Thoracic aorta (tissue), 2 donors: ENCODE data around the gene TENT5A. TPM values are rescaled to one million over a fixed set of nuclear protein-coding genes. Genes with fewer than 3 reads are reported as not detected.

Experiments used
- ATAC-seq: fragments of 150-250 bp; one replicate; pipeline ENCODE4 v1.8.0; 2017; ENCODE audit warnings: low read depth; ENCODE audit not compliant: insufficient number of reproducible peaks, low FRiP score
- DNase-seq: peaks from one replicate; pipeline ENCODE4 v3.0.0-alpha.2; 2020; ENCODE audit warnings: low spot score
- H3K27ac ChIP-seq, 2 donors: fragments of 200-600 bp; sonication (generic); 1 replicate in 1 of 2; 2 replicates in 1 of 2; pipeline ENCODE4 v1.5.1; 2016; ENCODE audit warnings: mild to moderate bottlenecking in 2 of 2, moderate library complexity in 2 of 2
- H3K27me3 ChIP-seq: fragments of 200-600 bp; sonication (generic); replicated peaks from 2 replicates; pipeline ENCODE4 v1.6.0; 2016; ENCODE audit warnings: mild to moderate bottlenecking; ENCODE audit not compliant: insufficient read depth
- H3K36me3 ChIP-seq: fragments of 200-600 bp; sonication (generic); one replicate; pipeline ENCODE4 v1.5.1; 2016
- H3K4me1 ChIP-seq, 2 donors: fragments of 200-600 bp; sonication (generic); 1 replicate in 1 of 2; 2 replicates in 1 of 2; pipeline versions ENCODE4 v1.5.1 to v1.6.0; 2016; ENCODE audit warnings: low read depth in 2 of 2, mild to moderate bottlenecking in 1 of 2; ENCODE audit not compliant: control insufficient read depth in 1 of 2
- H3K4me3 ChIP-seq: fragments of 200-600 bp; sonication (generic); 2 replicates; pipeline ENCODE4 v1.5.1; 2016; ENCODE audit warnings: mild to moderate bottlenecking
- H3K9me3 ChIP-seq: fragments of 200-600 bp; sonication (generic); 2 replicates; pipeline ENCODE4 v1.5.1; 2016
- CTCF ChIP-seq: fragments of 200-600 bp; sonication (generic); IDR thresholded peaks from one replicate; pipeline ENCODE4 v1.5.1; 2019; ENCODE audit warnings: antibody characterized with exemption
- total RNA-seq, 2 donors: library from RNA; depleted of rRNA; stranded (reverse); fragments of >200 nt; gene quantifications; one replicate each; pipeline versions ENCODE4 v1.1.0 to v1.2.3, GENCODE V29; 2016

Gene TENT5A
- total RNA-seq, 2 donors from 2014 or later, result 40.5 to 53.2 TPM

- H3K9me3 ChIP-seq, result no peaks in the 10 kb centered on the region
- H3K27me3 ChIP-seq, result no peaks in the 10 kb centered on the region
- no peak for ATAC-seq
- TF ChIP-seq CTCF, result no peak
- H3K4me3 ChIP-seq, result no peak overlapping the region
- peaks cover 0 to 18% of the 10 kb centered on the region in 2 donors for H3K4me1 ChIP-seq
- no peak overlapping the region for H3K27ac ChIP-seq
- H3K36me3 ChIP-seq, result no peaks in the 10 kb centered on the region
- no peak for DNase-seq
Measured at GRCh38 chr6:81789291-81789690, 36.8 kb upstream of the TENT5A start.

GRCh38 chr6:81788748-81789147, 36.3 kb upstream of the TENT5A start:
- H3K27ac ChIP-seq, result no peak overlapping the region
- no peak for ATAC-seq
- no peaks in the 10 kb centered on the region for H3K27me3 ChIP-seq

GRCh38 chr6:81787313-81788068, 35.0 kb upstream of the TENT5A start:
- Histone ChIP-seq H3K27ac (no peak overlapping the region), H3K4me3 (no peak overlapping the region), H3K4me1 (peaks cover 0 to 18% of the 10 kb centered on the region in 2 donors), H3K9me3 (no peaks in the 10 kb centered on the region), H3K27me3 (no peaks in the 10 kb centered on the region), H3K36me3 (no peaks in the 10 kb centered on the region)
- no peak for TF ChIP-seq CTCF
- DNase-seq (no peak), ATAC-seq (no peak)

More at GRCh38 chr6:81788748-81789147, 36.3 kb upstream of the TENT5A start:
- H3K36me3 ChIP-seq, result no peaks in the 10 kb centered on the region
- TF ChIP-seq CTCF, result no peak
- H3K4me1 ChIP-seq, result peaks cover 0 to 18% of the 10 kb centered on the region in 2 donors
- H3K4me3 ChIP-seq, result no peak overlapping the region
- H3K9me3 ChIP-seq, result no peaks in the 10 kb centered on the region
- DNase-seq, result no peak

GRCh38 chr6:81786150-81786549, 33.7 kb upstream of the TENT5A start:
- DNase-seq (no peak), ATAC-seq (no peak)
- H3K36me3 ChIP-seq, result no peaks in the 10 kb centered on the region
- H3K4me3 ChIP-seq, result no peak overlapping the region
- no peaks in the 10 kb centered on the region for H3K27me3 ChIP-seq
- peaks cover 0 to 18% of the 10 kb centered on the region in 2 donors for H3K4me1 ChIP-seq
- TF ChIP-seq CTCF, result no peak
- no peaks in the 10 kb centered on the region for H3K9me3 ChIP-seq
- no peak overlapping the region for H3K27ac ChIP-seq

- no peaks in the 10 kb centered on the region for H3K27me3 ChIP-seq
- no peak overlapping the region for H3K27ac ChIP-seq
- DNase-seq (no peak), ATAC-seq (no peak)
- H3K36me3 ChIP-seq, result no peaks in the 10 kb centered on the region
- no peaks in the 10 kb centered on the region for H3K9me3 ChIP-seq
- peaks cover 0 to 18% of the 10 kb centered on the region in 2 donors for H3K4me1 ChIP-seq
- H3K4me3 ChIP-seq, result no peak overlapping the region
- TF ChIP-seq CTCF, result no peak
Measured at GRCh38 chr6:81785377-81785776, 32.9 kb upstream of the TENT5A start.
